K562 (cell line): ENCODE data around the gene TEX30. TPM values are rescaled to one million over a fixed set of nuclear protein-coding genes. Genes with fewer than 3 reads are reported as not detected.
A peak's percentile ranks its signal among the peaks of the same experiment; 100 is the strongest.

ENCODE experiments used
- CCNT2 ChIP-seq: IDR thresholded peaks from 2 replicates; pipeline ENCODE4 v1.6.1; 2011; ENCODE audit warnings: borderline replicate concordance, low read depth, mild to moderate bottlenecking, moderate library complexity, mixed read lengths, low read length; ENCODE audit not compliant: insufficient read length; ENCODE audit errors: extremely low read depth
- CREB1 ChIP-seq, 2 experiments: sonication (generic) in 1 of 2; formaldehyde crosslinking in 1 of 2; IDR thresholded peaks; 2 replicates each; pipeline versions ENCODE4 v1.6.1 to v1.8.0; 2012 to 2022; ENCODE audit warnings: inconsistent platforms in 1 of 2, mild to moderate bottlenecking in 1 of 2, missing genetic modification reagents in 1 of 2, moderate library complexity in 1 of 2
- HIVEP1 ChIP-seq: fragments of 250-450 bp; sonication (Bioruptor Pico); IDR thresholded peaks from 2 replicates; pipeline ENCODE4 v1.4.0; 2020; ENCODE audit warnings: mild to moderate bottlenecking
- HNRNPLL ChIP-seq: fragments of 200-400 bp; formaldehyde crosslinking; IDR thresholded peaks from 2 replicates; pipeline ENCODE4 v1.6.1; 2017; ENCODE audit warnings: low read length, low read depth, mild to moderate bottlenecking; ENCODE audit not compliant: poor library complexity, severe bottlenecking
- KAT7 ChIP-seq: sonication (generic); formaldehyde crosslinking; IDR thresholded peaks from 2 replicates; pipeline ENCODE4 v1.8.0; 2022; ENCODE audit warnings: missing genetic modification reagents, mild to moderate bottlenecking, borderline replicate concordance
- MTA2 ChIP-seq: fragments of 450-650 bp; IDR thresholded peaks from 2 replicates; pipeline ENCODE4 v1.6.1; 2016; ENCODE audit warnings: low read depth
- NBN ChIP-seq: fragments of 450-650 bp; IDR thresholded peaks from 2 replicates; pipeline ENCODE4 v1.6.1; 2016; ENCODE audit warnings: low read depth, mild to moderate bottlenecking
- NR1H2 ChIP-seq: sonication (generic); formaldehyde crosslinking; IDR thresholded peaks from 2 replicates; pipeline ENCODE4 v1.4.0; 2020; ENCODE audit warnings: mild to moderate bottlenecking, missing genetic modification reagents
- PHF21A ChIP-seq: fragments of 450-650 bp; IDR thresholded peaks from 2 replicates; pipeline ENCODE4 v1.6.1; 2017; ENCODE audit warnings: low read depth, borderline replicate concordance
- POLR2AphosphoS2 ChIP-seq: IDR thresholded peaks from 2 replicates; pipeline ENCODE4 v1.6.1; 2012; ENCODE audit warnings: low read length, improper control_type of control experiment
- PPARD ChIP-seq: fragments of 250-450 bp; sonication (Bioruptor Pico); IDR thresholded peaks from 2 replicates; pipeline ENCODE4 v1.8.0; 2022; ENCODE audit warnings: inconsistent platforms, mild to moderate bottlenecking, moderate library complexity
- PRPF4 ChIP-seq: fragments of 200-400 bp; formaldehyde crosslinking; IDR thresholded peaks from one replicate; pipeline ENCODE4 v1.6.1; 2017; ENCODE audit warnings: low read length, low read depth, mild to moderate bottlenecking; ENCODE audit not compliant: insufficient read depth, poor library complexity, severe bottlenecking
- SP1 ChIP-seq: sonication (generic); formaldehyde crosslinking; IDR thresholded peaks from 2 replicates; pipeline ENCODE4 v1.8.1; 2022; ENCODE audit warnings: mild to moderate bottlenecking, missing genetic modification reagents
- SPI1 ChIP-seq: IDR thresholded peaks from 2 replicates; pipeline ENCODE4 v1.6.1; 2011; ENCODE audit warnings: low read depth, low read length, control low read depth, borderline replicate concordance
- TAF9B ChIP-seq: fragments of 450-650 bp; IDR thresholded peaks from 2 replicates; pipeline ENCODE4 v1.6.1; 2018; ENCODE audit warnings: mild to moderate bottlenecking; ENCODE audit not compliant: partially characterized antibody
- TEAD4 ChIP-seq, 2 experiments: sonication (generic) in 1 of 2; formaldehyde crosslinking in 1 of 2; IDR thresholded peaks; 2 replicates each; pipeline versions ENCODE4 v1.6.1 to v1.8.0; 2012 to 2022; ENCODE audit warnings: borderline replicate concordance in 1 of 2, inconsistent platforms in 1 of 2, low read length in 1 of 2, mild to moderate bottlenecking in 1 of 2, missing genetic modification reagents in 1 of 2
- ZC3H4 ChIP-seq: sonication (generic); formaldehyde crosslinking; IDR thresholded peaks from 2 replicates; pipeline ENCODE4 v1.9.0; 2021; ENCODE audit warnings: missing genetic modification reagents, borderline replicate concordance
- polyA plus RNA-seq, 8 experiments: library from polyadenylated mRNA; depleted of rRNA in 4 of 8; stranded (reverse) in 5 of 8; unstranded in 3 of 8; fragments of >200 nt; fragmentation: Nextera tagmentation in 2 of 8; fragmentation: Illumina TruSeq in 1 of 8; extraction: Ambion mirVana in 2 of 8; extraction: Trizol in 1 of 8; gene quantifications; 2 replicates each; pipeline versions ENCODE4 v1.2.1 to v1.2.3, GENCODE V29; 2011 to 2014; ENCODE audit warnings: inconsistent platforms in 1 of 8, missing spikeins in 1 of 8
- total RNA-seq, 7 experiments: library from RNA; depleted of rRNA in 6 of 7; stranded (reverse); fragments of >200 nt in 6 of 7; fragmentation: Illumina TruSeq in 2 of 7; extraction: Trizol in 2 of 7; gene quantifications; 2 replicates each; pipeline versions ENCODE4 v1.2.1 to v1.2.3, GENCODE V29; 2011 to 2021; ENCODE audit warnings: low replicate concordance in 1 of 7
- TF ChIP-seq, protein P1 (sequence below): fragments of 450-650 bp; formaldehyde crosslinking; IDR thresholded peaks from 2 replicates; pipeline ENCODE4 v1.4.0; 2022; ENCODE audit warnings: missing genetic modification characterization
- TF ChIP-seq, protein P2 (sequence below): fragments of 250-450 bp; sonication (Bioruptor Pico); IDR thresholded peaks from 2 replicates; pipeline ENCODE4 v1.9.0; 2021; ENCODE audit warnings: mild to moderate bottlenecking, inconsistent platforms
- TF ChIP-seq, protein P3 (sequence below): sonication (generic); formaldehyde crosslinking; IDR thresholded peaks from 2 replicates; pipeline ENCODE4 v1.8.1; 2023; ENCODE audit warnings: mild to moderate bottlenecking, missing genetic modification reagents
- TF ChIP-seq, protein P4 (sequence below): fragments of 200-800 bp; sonication (Bioruptor generic); IDR thresholded peaks from 2 replicates; pipeline ENCODE4 v1.6.1; 2017; ENCODE audit warnings: missing genetic modification characterization, missing compliant biosample characterization
- TF ChIP-seq, protein P5 (sequence below): sonication (generic); formaldehyde crosslinking; IDR thresholded peaks from 2 replicates; pipeline ENCODE4 v1.9.0; 2022; ENCODE audit warnings: mild to moderate bottlenecking, missing genetic modification reagents

Gene TEX30
- total and polyA plus RNA-seq, 9 of the 15 experiments (the other 6 are each of a cell fraction or from before 2014, with no cell fraction given): 24.1 to 143 (median 37.3) TPM

DNA sequence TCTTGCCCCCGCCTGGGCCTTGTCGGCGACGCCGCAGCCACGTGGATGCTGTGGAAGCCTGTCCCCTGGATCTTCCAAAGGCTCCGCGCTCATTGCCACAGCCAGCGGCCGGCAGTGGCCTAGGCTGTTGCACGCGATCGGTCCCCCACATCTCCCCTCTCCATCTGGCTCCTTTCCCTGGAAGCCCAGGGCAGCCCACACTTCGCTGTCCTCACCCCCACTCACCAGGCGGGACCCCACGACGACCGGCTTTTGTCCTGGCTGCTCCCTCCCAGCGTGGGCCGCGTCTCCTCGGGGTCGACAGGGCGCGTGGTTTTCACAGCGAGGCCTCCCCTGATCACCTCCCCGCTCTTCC lies 605 bp upstream of the TEX30 start (continued):
- TF ChIP-seq, protein P1, sequence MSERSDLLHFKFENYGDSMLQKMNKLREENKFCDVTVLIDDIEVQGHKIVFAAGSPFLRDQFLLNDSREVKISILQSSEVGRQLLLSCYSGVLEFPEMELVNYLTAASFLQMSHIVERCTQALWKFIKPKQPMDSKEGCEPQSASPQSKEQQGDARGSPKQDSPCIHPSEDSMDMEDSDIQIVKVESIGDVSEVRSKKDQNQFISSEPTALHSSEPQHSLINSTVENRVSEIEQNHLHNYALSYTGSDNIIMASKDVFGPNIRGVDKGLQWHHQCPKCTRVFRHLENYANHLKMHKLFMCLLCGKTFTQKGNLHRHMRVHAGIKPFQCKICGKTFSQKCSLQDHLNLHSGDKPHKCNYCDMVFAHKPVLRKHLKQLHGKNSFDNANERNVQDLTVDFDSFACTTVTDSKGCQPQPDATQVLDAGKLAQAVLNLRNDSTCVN (CRISPR knock-in tag): no peak
- TF ChIP-seq, protein P2, sequence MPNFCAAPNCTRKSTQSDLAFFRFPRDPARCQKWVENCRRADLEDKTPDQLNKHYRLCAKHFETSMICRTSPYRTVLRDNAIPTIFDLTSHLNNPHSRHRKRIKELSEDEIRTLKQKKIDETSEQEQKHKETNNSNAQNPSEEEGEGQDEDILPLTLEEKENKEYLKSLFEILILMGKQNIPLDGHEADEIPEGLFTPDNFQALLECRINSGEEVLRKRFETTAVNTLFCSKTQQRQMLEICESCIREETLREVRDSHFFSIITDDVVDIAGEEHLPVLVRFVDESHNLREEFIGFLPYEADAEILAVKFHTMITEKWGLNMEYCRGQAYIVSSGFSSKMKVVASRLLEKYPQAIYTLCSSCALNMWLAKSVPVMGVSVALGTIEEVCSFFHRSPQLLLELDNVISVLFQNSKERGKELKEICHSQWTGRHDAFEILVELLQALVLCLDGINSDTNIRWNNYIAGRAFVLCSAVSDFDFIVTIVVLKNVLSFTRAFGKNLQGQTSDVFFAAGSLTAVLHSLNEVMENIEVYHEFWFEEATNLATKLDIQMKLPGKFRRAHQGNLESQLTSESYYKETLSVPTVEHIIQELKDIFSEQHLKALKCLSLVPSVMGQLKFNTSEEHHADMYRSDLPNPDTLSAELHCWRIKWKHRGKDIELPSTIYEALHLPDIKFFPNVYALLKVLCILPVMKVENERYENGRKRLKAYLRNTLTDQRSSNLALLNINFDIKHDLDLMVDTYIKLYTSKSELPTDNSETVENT (CRISPR knock-in tag): no peak
- TF ChIP-seq CCNT2: peak; percentile 4
- no peak for TF ChIP-seq TEAD4 (IDR thresholded peaks at IDR 0.05; ENCODE audit: low read length)
- no peak for TF ChIP-seq TEAD4 (CRISPR knock-in tag; IDR thresholded peaks at IDR 0.05; ENCODE audit: borderline replicate concordance)
- TF ChIP-seq ZC3H4 (CRISPR knock-in tag): no peak
- TF ChIP-seq TAF9B: no peak
- TF ChIP-seq SP1 (CRISPR knock-in tag): no peak
- no peak for TF ChIP-seq PRPF4
- TF ChIP-seq NBN: no peak
- no peak for TF ChIP-seq PHF21A
- TF ChIP-seq CREB1 (IDR thresholded peaks at IDR 0.05): no peak
- TF ChIP-seq CREB1 (CRISPR knock-in tag; IDR thresholded peaks at IDR 0.05): no peak
- TF ChIP-seq, protein P3, sequence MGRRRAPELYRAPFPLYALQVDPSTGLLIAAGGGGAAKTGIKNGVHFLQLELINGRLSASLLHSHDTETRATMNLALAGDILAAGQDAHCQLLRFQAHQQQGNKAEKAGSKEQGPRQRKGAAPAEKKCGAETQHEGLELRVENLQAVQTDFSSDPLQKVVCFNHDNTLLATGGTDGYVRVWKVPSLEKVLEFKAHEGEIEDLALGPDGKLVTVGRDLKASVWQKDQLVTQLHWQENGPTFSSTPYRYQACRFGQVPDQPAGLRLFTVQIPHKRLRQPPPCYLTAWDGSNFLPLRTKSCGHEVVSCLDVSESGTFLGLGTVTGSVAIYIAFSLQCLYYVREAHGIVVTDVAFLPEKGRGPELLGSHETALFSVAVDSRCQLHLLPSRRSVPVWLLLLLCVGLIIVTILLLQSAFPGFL (CRISPR knock-in tag): no peak
- no peak for TF ChIP-seq NR1H2 (CRISPR knock-in tag)
- TF ChIP-seq PPARD: no peak
- no peak for TF ChIP-seq HNRNPLL
- TF ChIP-seq POLR2AphosphoS2: no peak
- TF ChIP-seq, protein P4, sequence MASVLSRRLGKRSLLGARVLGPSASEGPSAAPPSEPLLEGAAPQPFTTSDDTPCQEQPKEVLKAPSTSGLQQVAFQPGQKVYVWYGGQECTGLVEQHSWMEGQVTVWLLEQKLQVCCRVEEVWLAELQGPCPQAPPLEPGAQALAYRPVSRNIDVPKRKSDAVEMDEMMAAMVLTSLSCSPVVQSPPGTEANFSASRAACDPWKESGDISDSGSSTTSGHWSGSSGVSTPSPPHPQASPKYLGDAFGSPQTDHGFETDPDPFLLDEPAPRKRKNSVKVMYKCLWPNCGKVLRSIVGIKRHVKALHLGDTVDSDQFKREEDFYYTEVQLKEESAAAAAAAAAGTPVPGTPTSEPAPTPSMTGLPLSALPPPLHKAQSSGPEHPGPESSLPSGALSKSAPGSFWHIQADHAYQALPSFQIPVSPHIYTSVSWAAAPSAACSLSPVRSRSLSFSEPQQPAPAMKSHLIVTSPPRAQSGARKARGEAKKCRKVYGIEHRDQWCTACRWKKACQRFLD (CRISPR knock-in tag): no peak
- no peak for TF ChIP-seq HIVEP1
- TF ChIP-seq KAT7 (CRISPR knock-in tag): no peak
- TF ChIP-seq SPI1: no peak
- no peak for TF ChIP-seq MTA2
- TF ChIP-seq, protein P5, sequence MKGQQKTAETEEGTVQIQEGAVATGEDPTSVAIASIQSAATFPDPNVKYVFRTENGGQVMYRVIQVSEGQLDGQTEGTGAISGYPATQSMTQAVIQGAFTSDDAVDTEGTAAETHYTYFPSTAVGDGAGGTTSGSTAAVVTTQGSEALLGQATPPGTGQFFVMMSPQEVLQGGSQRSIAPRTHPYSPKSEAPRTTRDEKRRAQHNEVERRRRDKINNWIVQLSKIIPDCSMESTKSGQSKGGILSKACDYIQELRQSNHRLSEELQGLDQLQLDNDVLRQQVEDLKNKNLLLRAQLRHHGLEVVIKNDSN (CRISPR knock-in tag): no peak
